ENCODE measurements around the gene TMEM19. TPM values are rescaled to one million over a fixed set of nuclear protein-coding genes. Genes with fewer than 3 reads are reported as not detected.

Gene TMEM19
- total RNA-seq, 1 experiment from 2014 or later = 17.3 TPM

- no peaks in the 10 kb centered on the region for H3K27me3 ChIP-seq (ENCODE audit: insufficient read depth, low read length)
- H3T11ph ChIP-seq (ENCODE audit: low read length) = no peak overlapping the region
- WGBS (ENCODE audit: extremely low coverage, insufficient read length, low lambda C conversion rate) = 100% methylated on average over 1 of the region's 1 CpG
- H3K14ac ChIP-seq (ENCODE audit: insufficient read depth, low read length) = no peak overlapping the region
- H3K4ac ChIP-seq (ENCODE audit: low read depth, low read length) = no peak overlapping the region
- no peaks in the 10 kb centered on the region for H3K27me3 Mint-ChIP-seq (ENCODE audit: low read depth)
- H2AK5ac ChIP-seq (ENCODE audit: insufficient read length, low read length) = no peak overlapping the region
- no peak overlapping the region for H3K56ac ChIP-seq (ENCODE audit: insufficient read length, low read depth, low read length)
- no peak overlapping the region for H2AFZ ChIP-seq (ENCODE audit: low read length)
- H3K27ac Mint-ChIP-seq = no peak overlapping the region
- no peak overlapping the region for H3K4me3 Mint-ChIP-seq
- no peak overlapping the region for H4K91ac ChIP-seq (ENCODE audit: insufficient read length, low read depth, low read length)
- no peak overlapping the region for H2BK120ac ChIP-seq (ENCODE audit: low read depth, low read length, poor library complexity, severe bottlenecking)
- no peak overlapping the region for H3K18ac ChIP-seq (ENCODE audit: insufficient read length, low read depth, low read length)
- H2BK15ac ChIP-seq (ENCODE audit: low read depth, low read length) = no peak overlapping the region
- peaks cover 0 to 2% of the 10 kb centered on the region in 2 experiments; a peak in 3 of 5 replicates for H3K9me3 Mint-ChIP-seq
- H3K79me2 ChIP-seq (ENCODE audit: insufficient read depth, low read length) = peaks cover 3% of the 10 kb centered on the region; the same call in 1 of the 2 replicates
- no peak for TF ChIP-seq CTCF (conservative IDR thresholded peaks at IDR 0.05)
- no peaks in the 10 kb centered on the region for H3K4me1 ChIP-seq (ENCODE audit: insufficient read depth, low read length)
- no peak overlapping the region for H3K23ac ChIP-seq (ENCODE audit: insufficient read length, low read depth, low read length)
- H3K4me1 Mint-ChIP-seq = no peaks in the 10 kb centered on the region
- no peaks in the 10 kb centered on the region for H3K79me1 ChIP-seq (ENCODE audit: insufficient read depth, low read depth, low read length, poor library complexity, severe bottlenecking)
- H3K36me3 Mint-ChIP-seq (ENCODE audit: insufficient read depth in 1 of 3, low read depth in 3 of 3) = peaks cover 11 to 26% (median 20%) of the 10 kb centered on the region in 3 experiments
- H3K9me3 ChIP-seq (ENCODE audit: control insufficient read depth, low read depth, low read length) = no peaks in the 10 kb centered on the region
- H2BK20ac ChIP-seq (ENCODE audit: low read depth, low read length, poor library complexity, severe bottlenecking) = no peak overlapping the region
- no peak overlapping the region for H4K8ac ChIP-seq (replicated peaks; ENCODE audit: insufficient read length, low read depth, low read length)
- no peak overlapping the region for H3K27ac ChIP-seq (ENCODE audit: insufficient read length, low read depth, low read length)
- H3K4me2 ChIP-seq (ENCODE audit: insufficient read depth, insufficient read length, low read length) = no peak overlapping the region
- H3K9ac ChIP-seq (ENCODE audit: extremely low read depth, insufficient read length, low read length) = no peak overlapping the region
- no peaks in the 10 kb centered on the region for H4K20me1 ChIP-seq (ENCODE audit: control insufficient read depth, insufficient read depth, insufficient read length)
- H2BK12ac ChIP-seq (ENCODE audit: insufficient read length, low read depth, low read length) = no peak overlapping the region
- no peaks in the 10 kb centered on the region for H3K23me2 ChIP-seq (ENCODE audit: insufficient read length, low read depth, low read length, poor library complexity, severe bottlenecking)
- H2BK5ac ChIP-seq (ENCODE audit: insufficient read length, low read length) = no peak overlapping the region
- no peak for DNase-seq
- H4K5ac ChIP-seq (ENCODE audit: insufficient read length, low read depth, low read length) = no peak overlapping the region
Measured at GRCh38 chr12:71652656-71653055, 33.2 kb upstream of the TMEM19 start.
